Neuronal stem cell (in vitro differentiated cells): ENCODE results near the gene JOSD2.

ENCODE experiments used
- DNase-seq: peaks from one replicate; pipeline ENCODE4 v3.0.0-alpha.2; 2013; ENCODE audit warnings: low spot score
- H2AFZ ChIP-seq: one replicate; pipeline ENCODE4 v1.6.1; 2013; ENCODE audit warnings: mild to moderate bottlenecking, low read length, inconsistent platforms
- H2AK5ac ChIP-seq: 2 replicates; pipeline ENCODE4 v1.6.1; 2013; ENCODE audit warnings: low read depth, mild to moderate bottlenecking, inconsistent platforms, low read length, moderate library complexity, mixed read lengths
- H2BK120ac ChIP-seq: 2 replicates; pipeline ENCODE4 v1.6.1; 2013; ENCODE audit warnings: low read depth, mild to moderate bottlenecking, inconsistent platforms, low read length, moderate library complexity, mixed read lengths
- H2BK12ac ChIP-seq: one replicate; pipeline ENCODE4 v1.6.1; 2013; ENCODE audit warnings: low read length, inconsistent platforms
- H2BK15ac ChIP-seq: 2 replicates; pipeline ENCODE4 v1.6.1; 2013; ENCODE audit warnings: mild to moderate bottlenecking, low read length, inconsistent platforms, mixed read lengths
- H2BK5ac ChIP-seq: one replicate; pipeline ENCODE4 v1.6.1; 2013; ENCODE audit warnings: inconsistent platforms, mild to moderate bottlenecking, low read length, moderate library complexity
- H3K14ac ChIP-seq: one replicate; pipeline ENCODE4 v1.6.1; 2013; ENCODE audit warnings: low read length, inconsistent platforms
- H3K18ac ChIP-seq: 2 replicates; pipeline ENCODE4 v1.6.1; 2013; ENCODE audit warnings: low read length, inconsistent platforms
- H3K23ac ChIP-seq: 2 replicates; pipeline ENCODE4 v1.6.1; 2013; ENCODE audit warnings: low read depth, mild to moderate bottlenecking, mixed read lengths, low read length, inconsistent platforms; ENCODE audit not compliant: poor library complexity
- H3K27ac ChIP-seq: replicated peaks from 3 replicates; pipeline ENCODE4 v1.5.1; 2013; ENCODE audit warnings: low read length, inconsistent platforms
- H3K27me3 ChIP-seq, 3 experiments: 2 replicates each; pipeline ENCODE4 v1.6.1; 2013; ENCODE audit warnings: low read length in 3 of 3, mild to moderate bottlenecking in 2 of 3, inconsistent platforms in 1 of 3, low read depth in 1 of 3, mixed read lengths in 1 of 3, moderate library complexity in 1 of 3; ENCODE audit not compliant: control insufficient read depth in 3 of 3, insufficient read depth in 3 of 3
- H3K36me3 ChIP-seq, 2 donors: replicated peaks in 1 of 2; 2 replicates each; pipeline ENCODE4 v1.6.1; 2013; ENCODE audit warnings: low read length in 2 of 2; ENCODE audit not compliant: control insufficient read depth in 2 of 2, insufficient read depth in 2 of 2
- H3K4ac ChIP-seq: 2 replicates; pipeline ENCODE4 v1.6.1; 2013; ENCODE audit warnings: inconsistent platforms, mild to moderate bottlenecking, low read length, moderate library complexity
- H3K4me1 ChIP-seq, 2 donors: 1 replicate in 1 of 2; 2 replicates in 1 of 2; pipeline ENCODE4 v1.6.1; 2013; ENCODE audit warnings: low read length in 2 of 2, low read depth in 1 of 2; ENCODE audit not compliant: control insufficient read depth in 2 of 2, insufficient read depth in 1 of 2
- H3K4me2 ChIP-seq: one replicate; pipeline ENCODE4 v1.6.1; 2013; ENCODE audit warnings: mild to moderate bottlenecking, low read length, inconsistent platforms; ENCODE audit not compliant: insufficient read depth, poor library complexity, severe bottlenecking
- H3K4me3 ChIP-seq, 2 donors: 2 replicates each; pipeline ENCODE4 v1.5.1; 2013; ENCODE audit warnings: low read length in 2 of 2, mild to moderate bottlenecking in 2 of 2, inconsistent platforms in 1 of 2, moderate library complexity in 1 of 2
- H3K79me1 ChIP-seq: one replicate; pipeline ENCODE4 v1.6.1; 2013; ENCODE audit warnings: low read depth, mild to moderate bottlenecking, inconsistent platforms, low read length, moderate library complexity
- H3K9ac ChIP-seq: one replicate; pipeline ENCODE4 v1.6.1; 2013; ENCODE audit warnings: mild to moderate bottlenecking, low read depth, low read length, inconsistent platforms; ENCODE audit not compliant: poor library complexity
- H3K9me3 ChIP-seq, 2 donors: replicated peaks in 1 of 2; 2 replicates each; pipeline versions ENCODE3 to v1.6.1; 2013; ENCODE audit warnings: low read length in 2 of 2, mild to moderate bottlenecking in 2 of 2, inconsistent platforms in 1 of 2, low read depth in 1 of 2, mixed read lengths in 1 of 2, moderate library complexity in 1 of 2; ENCODE audit not compliant: control insufficient read depth in 2 of 2, insufficient read depth in 1 of 2
- H4K8ac ChIP-seq: one replicate; pipeline ENCODE4 v1.6.1; 2013; ENCODE audit warnings: low read depth, mild to moderate bottlenecking, inconsistent platforms, low read length, moderate library complexity
- H4K91ac ChIP-seq: one replicate; pipeline ENCODE4 v1.6.1; 2013; ENCODE audit warnings: low read length, low read depth, mild to moderate bottlenecking, inconsistent platforms; ENCODE audit not compliant: poor library complexity
- WGBS, 2 donors: extraction: QIAGEN DNeasy Blood & Tissue Kit; methylation state at CpG; one replicate each; pipeline ENCODE4 v1.1.7; 2013; ENCODE audit warnings: missing lambda C conversion rate in 2 of 2, mixed read lengths in 1 of 2; ENCODE audit not compliant: insufficient read length in 2 of 2, insufficient replicate concordance in 1 of 2; ENCODE audit errors: extremely low coverage in 2 of 2; 5-methylcytosine and 5-hydroxymethylcytosine counted together

JOSD2 gene

DNA sequence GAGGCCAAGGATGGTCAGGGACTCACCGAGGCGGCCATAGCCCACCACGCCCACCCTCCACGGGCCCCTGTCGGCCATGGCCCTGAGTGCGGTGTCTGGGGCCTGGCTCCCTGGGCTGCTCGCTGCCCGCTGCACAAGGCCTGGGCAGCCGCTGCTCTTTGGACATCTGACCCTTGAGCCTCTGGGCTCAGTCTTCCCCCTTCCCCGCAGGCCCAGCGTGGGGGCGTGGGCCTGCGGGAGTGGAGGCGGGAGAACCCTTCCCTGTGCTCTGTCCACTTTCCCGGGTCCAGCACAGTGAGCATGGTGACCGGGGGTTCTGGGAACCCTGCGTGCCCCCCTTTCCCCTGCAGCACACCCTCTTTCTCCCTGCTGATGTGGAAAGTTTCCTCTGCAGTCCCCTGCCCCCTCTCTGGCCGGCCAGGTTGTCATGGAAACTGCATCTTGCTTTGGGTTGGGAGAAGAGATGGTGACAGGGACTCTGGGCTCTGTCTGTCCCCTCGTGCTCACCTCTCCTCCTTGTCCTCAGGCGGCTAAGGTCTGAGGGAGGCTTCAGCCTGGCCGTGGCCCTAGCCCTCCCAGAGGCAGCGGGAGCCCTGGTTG, 2.9 kb upstream of the JOSD2 start, which contains the start of gene ASPDH:
Gene ASPDH, minus strand, starts transcription at position 168 of the 600 bp plus-strand sequence. Its CDS starts 90 bp downstream, at position 78.
- peak within 1 kb of the TSS; percentile 93 for H2BK5ac ChIP-seq
- H3K4me1 ChIP-seq, result peaks cover 26 to 41% of the 10 kb centered on the region in 2 donors
- peak within 1 kb of the TSS; percentile 48 for H4K8ac ChIP-seq
- H3K36me3 ChIP-seq, result peaks cover 19 to 30% of the 10 kb centered on the region in 2 donors
- peaks cover 13% of the 10 kb centered on the region for H3K79me1 ChIP-seq
- no peak within 1 kb of the TSS for H2BK15ac ChIP-seq
- no peak within 1 kb of the TSS for H2AFZ ChIP-seq
- peak within 1 kb of the TSS; percentile 10 for H3K27ac ChIP-seq
- peak within 1 kb of the TSS; percentile 58 for H2BK12ac ChIP-seq
- no peak within 1 kb of the TSS for H3K4me3 ChIP-seq
- DNase-seq, result no peak
- peak within 1 kb of the TSS; percentile 94 for H3K18ac ChIP-seq
- H3K9me3 ChIP-seq, result peaks cover 0 to 7% of the 10 kb centered on the region in 2 donors
- peak within 1 kb of the TSS; percentile 61 for H2BK120ac ChIP-seq
- peak within 1 kb of the TSS; percentile 75 for H3K14ac ChIP-seq
- H3K27me3 ChIP-seq, result no peaks in the 10 kb centered on the region
- peak within 1 kb of the TSS; percentile 99 for H2AK5ac ChIP-seq
- peak within 1 kb of the TSS; percentile 60 for H3K9ac ChIP-seq
- WGBS, 2 donors, result no CpG with 5 or more reads among the region's 22 CpGs
- H3K4me2 ChIP-seq, result no peak within 1 kb of the TSS
- H3K4ac ChIP-seq, result no peak within 1 kb of the TSS
- H3K23ac ChIP-seq, result peak within 1 kb of the TSS; percentile 85
- H4K91ac ChIP-seq, result no peak within 1 kb of the TSS

DNA sequence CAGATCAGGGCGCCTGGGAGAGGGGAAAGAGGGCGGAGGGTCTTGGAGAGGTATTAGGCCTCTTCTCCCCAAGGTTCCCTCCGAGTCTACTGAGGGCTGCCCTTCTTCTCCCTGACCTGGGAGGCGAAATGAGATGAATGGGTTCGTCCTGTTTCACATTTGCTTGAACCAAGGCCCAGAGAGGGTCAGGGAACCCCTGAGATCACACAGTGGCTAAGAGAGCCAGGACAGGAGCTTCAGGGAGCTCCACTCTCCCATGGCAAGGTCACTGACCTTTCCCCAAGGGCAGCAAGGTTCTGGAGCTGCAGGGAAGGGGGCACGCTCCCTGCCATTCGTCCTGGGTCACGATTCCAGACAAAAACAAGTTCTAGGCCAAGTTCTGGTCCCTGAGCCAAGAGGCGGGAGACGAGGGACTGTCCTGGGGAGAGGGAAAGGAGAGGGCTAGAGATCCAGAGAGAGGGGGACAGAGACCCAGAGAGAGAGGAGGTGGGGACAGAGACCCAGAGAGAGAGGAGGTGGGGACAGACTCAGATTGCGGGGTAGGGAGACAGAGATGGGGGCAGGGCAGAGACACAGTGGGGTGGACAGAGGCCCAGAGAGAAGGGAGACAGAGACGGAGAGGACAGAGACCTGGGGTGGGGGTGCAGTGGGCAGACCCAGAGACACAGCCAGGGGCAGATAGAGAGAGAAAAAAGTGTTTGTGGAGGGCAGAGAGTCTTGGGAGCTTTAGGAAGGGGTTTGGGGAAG, 2.2 kb upstream of the JOSD2 start:
- peak overlapping the region; percentile 94 for H2AK5ac ChIP-seq
- peaks cover 26 to 46% of the 10 kb centered on the region in 2 donors for H3K4me1 ChIP-seq
- WGBS, 2 donors, result no CpG with 5 or more reads among the region's 12 CpGs
- H3K4ac ChIP-seq, result no peak overlapping the region
- H2BK15ac ChIP-seq, result no peak overlapping the region
- peak overlapping the region; percentile 85 for H3K23ac ChIP-seq
- peak overlapping the region; percentile 93 for H2BK5ac ChIP-seq
- no peak overlapping the region for H3K4me3 ChIP-seq
- H4K91ac ChIP-seq, result no peak overlapping the region
- H2AFZ ChIP-seq, result no peak overlapping the region
- H3K79me1 ChIP-seq, result peaks cover 7% of the 10 kb centered on the region
- no peak overlapping the region for H3K14ac ChIP-seq
- peak overlapping the region; percentile 60 for H3K9ac ChIP-seq
- no peak overlapping the region for H4K8ac ChIP-seq
- H3K36me3 ChIP-seq, result peaks cover 12 to 23% of the 10 kb centered on the region in 2 donors
- H3K18ac ChIP-seq, result peak overlapping the region; percentile 5
- H3K27me3 ChIP-seq, result no peaks in the 10 kb centered on the region
- no peak for DNase-seq
- peaks cover 0 to 2% of the 10 kb centered on the region in 2 donors for H3K9me3 ChIP-seq
- no peak overlapping the region for H3K27ac ChIP-seq
- peak overlapping the region; percentile 28 for H2BK120ac ChIP-seq
- no peak overlapping the region for H3K4me2 ChIP-seq
- H2BK12ac ChIP-seq, result no peak overlapping the region

GRCh38 chr19:50512112-50512998, 1.4 kb upstream of the JOSD2 start:
- Histone ChIP-seq H3K4me2 (peak overlapping the region; percentile 18), H2BK5ac (peak overlapping the region; percentile 93), H3K18ac (peak overlapping the region; percentile 91), H2AFZ (no peak overlapping the region), H2AK5ac (peak overlapping the region; percentile 99), H4K8ac (no peak overlapping the region), H3K4me1 (peaks cover 26 to 46% of the 10 kb centered on the region in 2 donors), H2BK15ac (peak overlapping the region; percentile 39), H3K4me3 (peak overlapping the region in 1 of 2 donors; percentile 57), H2BK12ac (no peak overlapping the region), H3K27ac (no peak overlapping the region), H3K27me3 (no peaks in the 10 kb centered on the region), H3K4ac (no peak overlapping the region), H3K9ac (no peak overlapping the region), H4K91ac (peak overlapping the region; percentile 53), H3K23ac (peak overlapping the region; percentile 73), H3K79me1 (no peaks in the 10 kb centered on the region), H2BK120ac (no peak overlapping the region), H3K14ac (no peak overlapping the region), H3K36me3 (peaks cover 4 to 15% of the 10 kb centered on the region in 2 donors), H3K9me3 (no peaks in the 10 kb centered on the region)
- no CpG with 5 or more reads among the region's 36 CpGs for WGBS, 2 donors
- DNase-seq, result no peak
